Calu3 (cell line): Measurements from ENCODE around the gene C1orf232. TPM values are rescaled to one million over a fixed set of nuclear protein-coding genes. Genes with fewer than 3 reads are reported as not detected.

Experiments
- BruUV-seq: library from RNA; stranded (reverse); fragments of 400-500 nt; replicated peaks from 2 replicates; lab custom pipeline; 2021; lab: Mats Ljungman, UMichigan
- CTCF ChIA-PET: fragments of 300-600 bp; sonication (Branson Sonifier 250); formaldehyde crosslinking; loops from one replicate; lab custom pipeline; 2022; ENCODE audit warnings: antibody characterized with exemption; lab: Charles Lee
- DNase-seq: peaks from one replicate; pipeline ENCODE4 v3.0.0; 2022
- H3K27ac Mint-ChIP-seq: one replicate; pipeline ENCODE4 v1.8.0; 2022; ENCODE audit warnings: mixed read lengths; ENCODE audit not compliant: unreplicated experiment
- H3K27me3 Mint-ChIP-seq: one replicate; pipeline ENCODE4 v1.8.0; 2022; ENCODE audit warnings: mixed read lengths; ENCODE audit not compliant: unreplicated experiment
- H3K36me3 Mint-ChIP-seq: one replicate; pipeline ENCODE4 v1.8.0; 2022; ENCODE audit warnings: mild to moderate bottlenecking, moderate library complexity, mixed read lengths; ENCODE audit not compliant: insufficient read depth, unreplicated experiment
- H3K4me1 Mint-ChIP-seq: one replicate; pipeline ENCODE4 v1.8.0; 2022; ENCODE audit warnings: mild to moderate bottlenecking, low read depth, mixed read lengths; ENCODE audit not compliant: unreplicated experiment
- H3K4me3 Mint-ChIP-seq: one replicate; pipeline ENCODE4 v1.8.0; 2022; ENCODE audit warnings: mild to moderate bottlenecking, low read depth, moderate library complexity, mixed read lengths; ENCODE audit not compliant: unreplicated experiment
- H3K9me3 Mint-ChIP-seq: one replicate; pipeline ENCODE4 v1.8.0; 2022; ENCODE audit warnings: low read depth, mixed read lengths; ENCODE audit not compliant: unreplicated experiment
- CTCF ChIP-seq: fragments of 200-600 bp; IDR thresholded peaks from one replicate; pipeline ENCODE4 v1.8.0; 2022; ENCODE audit warnings: antibody characterized with exemption; ENCODE audit not compliant: unreplicated experiment
- intact Hi-C: fragments of 100-400 bp; cut with micrococcal nuclease; formaldehyde crosslinking; loops from one replicate; pipeline ENCODE4 v1.10.0; 2022; ENCODE audit not compliant: unreplicated experiment
- total RNA-seq: library from RNA; stranded (reverse); gene quantifications from 2 replicates; pipeline ENCODE4 v1.2.3, GENCODE V29; 2022

The C1orf232 gene
- total RNA-seq, 1 experiment from 2014 or later, result not detected

GRCh38 chr1:26184883-26185282, 16.1 kb upstream of the C1orf232 start:
- no peak for DNase-seq
- BruUV-seq, result no TSS peak
- H3K4me1 Mint-ChIP-seq, result no peaks in the 10 kb centered on the region
- intact Hi-C loops, result no loop called here
- no peak for TF ChIP-seq CTCF
- CTCF ChIA-PET, result no interaction called here
- no peak overlapping the region for H3K4me3 Mint-ChIP-seq
- H3K36me3 Mint-ChIP-seq, result peaks cover 13% of the 10 kb centered on the region
- no peaks in the 10 kb centered on the region for H3K9me3 Mint-ChIP-seq
- no peaks in the 10 kb centered on the region for H3K27me3 Mint-ChIP-seq
- H3K27ac Mint-ChIP-seq, result no peak overlapping the region

- BruUV-seq, result no TSS peak
- TF ChIP-seq CTCF, result no peak
- peaks cover 13% of the 10 kb centered on the region for H3K36me3 Mint-ChIP-seq
- H3K4me3 Mint-ChIP-seq, result no peak overlapping the region
- no peaks in the 10 kb centered on the region for H3K4me1 Mint-ChIP-seq
- H3K9me3 Mint-ChIP-seq, result no peaks in the 10 kb centered on the region
- DNase-seq, result no peak
- intact Hi-C loops, result no loop called here
- H3K27ac Mint-ChIP-seq, result no peak overlapping the region
- CTCF ChIA-PET, result no interaction called here
- H3K27me3 Mint-ChIP-seq, result no peaks in the 10 kb centered on the region
These were observed 15.3 kb upstream of the C1orf232 start for GRCh38 chr1:26184086-26184485.

- TF ChIP-seq CTCF, result no peak
- H3K27ac Mint-ChIP-seq, result no peak overlapping the region
- intact Hi-C loops, result no loop called here
- DNase-seq, result no peak
- H3K36me3 Mint-ChIP-seq, result peaks cover 22% of the 10 kb centered on the region
- H3K27me3 Mint-ChIP-seq, result no peaks in the 10 kb centered on the region
- CTCF ChIA-PET, result no interaction called here
- no peaks in the 10 kb centered on the region for H3K9me3 Mint-ChIP-seq
- H3K4me1 Mint-ChIP-seq, result peaks cover 11% of the 10 kb centered on the region
- BruUV-seq, result no TSS peak
- no peak overlapping the region for H3K4me3 Mint-ChIP-seq
These were observed 13.6 kb upstream of the C1orf232 start for GRCh38 chr1:26182383-26182696.

GRCh38 chr1:26181586-26182382, 13.0 kb upstream of the C1orf232 start:
- Mint-ChIP-seq H3K9me3 (no peaks in the 10 kb centered on the region), H3K27ac (no peak overlapping the region), H3K4me3 (no peak overlapping the region), H3K36me3 (peaks cover 25% of the 10 kb centered on the region), H3K27me3 (no peaks in the 10 kb centered on the region), H3K4me1 (peaks cover 11% of the 10 kb centered on the region)
- CTCF ChIA-PET, result no interaction called here
- BruUV-seq, result no TSS peak
- intact Hi-C loops, result no loop called here
- no peak for TF ChIP-seq CTCF
- no peak for DNase-seq
